GM12865 (cell line): Measurements from ENCODE around the gene SLC35E1.
"Not testable (repeated sequence)": the region's sequence is repeated elsewhere in the genome, so short reads cannot be mapped to it uniquely, and the experiment has no call there.

Experiments
- DNase-seq: peaks from one replicate; pipeline ENCODE4 v3.0.0; 2010; ENCODE audit warnings: low read depth
- H3K4me3 ChIP-seq: 2 replicates; pipeline ENCODE4 v1.5.1; 2011; ENCODE audit warnings: mild to moderate bottlenecking, low read depth, low read length, control low read depth
- TF ChIP-seq, protein P1 (sequence below): IDR thresholded peaks from 2 replicates; pipeline ENCODE4 v1.5.1; 2011; ENCODE audit warnings: low read length, control low read depth, low read depth, inconsistent platforms; ENCODE audit not compliant: insufficient read depth; ENCODE audit errors: missing control alignments

Gene SLC35E1

DNA sequence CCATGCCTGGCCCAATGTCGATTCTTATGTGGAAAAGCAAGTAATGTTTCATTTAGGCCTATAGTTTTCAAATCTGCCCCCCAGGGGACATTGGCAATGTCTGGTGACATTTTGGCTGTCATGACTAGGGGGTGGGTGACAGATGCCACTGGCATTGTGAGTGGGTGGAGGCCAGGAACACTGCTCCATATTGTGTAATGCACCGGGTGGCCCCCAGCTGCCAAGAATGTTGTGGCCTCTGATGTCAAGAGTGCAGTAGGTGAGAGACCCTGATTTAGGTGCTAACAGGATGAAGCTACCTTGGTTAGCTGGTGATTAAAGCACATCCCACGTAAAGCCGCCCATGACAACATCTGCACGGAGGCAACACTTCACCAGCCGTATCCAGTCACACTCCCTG is 65.3 kb downstream of the SLC35E1 start:
- no peak overlapping the region for H3K4me3 ChIP-seq
- TF ChIP-seq, protein P1, sequence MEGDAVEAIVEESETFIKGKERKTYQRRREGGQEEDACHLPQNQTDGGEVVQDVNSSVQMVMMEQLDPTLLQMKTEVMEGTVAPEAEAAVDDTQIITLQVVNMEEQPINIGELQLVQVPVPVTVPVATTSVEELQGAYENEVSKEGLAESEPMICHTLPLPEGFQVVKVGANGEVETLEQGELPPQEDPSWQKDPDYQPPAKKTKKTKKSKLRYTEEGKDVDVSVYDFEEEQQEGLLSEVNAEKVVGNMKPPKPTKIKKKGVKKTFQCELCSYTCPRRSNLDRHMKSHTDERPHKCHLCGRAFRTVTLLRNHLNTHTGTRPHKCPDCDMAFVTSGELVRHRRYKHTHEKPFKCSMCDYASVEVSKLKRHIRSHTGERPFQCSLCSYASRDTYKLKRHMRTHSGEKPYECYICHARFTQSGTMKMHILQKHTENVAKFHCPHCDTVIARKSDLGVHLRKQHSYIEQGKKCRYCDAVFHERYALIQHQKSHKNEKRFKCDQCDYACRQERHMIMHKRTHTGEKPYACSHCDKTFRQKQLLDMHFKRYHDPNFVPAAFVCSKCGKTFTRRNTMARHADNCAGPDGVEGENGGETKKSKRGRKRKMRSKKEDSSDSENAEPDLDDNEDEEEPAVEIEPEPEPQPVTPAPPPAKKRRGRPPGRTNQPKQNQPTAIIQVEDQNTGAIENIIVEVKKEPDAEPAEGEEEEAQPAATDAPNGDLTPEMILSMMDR, result no peak
- DNase-seq, result no peak

DNA sequence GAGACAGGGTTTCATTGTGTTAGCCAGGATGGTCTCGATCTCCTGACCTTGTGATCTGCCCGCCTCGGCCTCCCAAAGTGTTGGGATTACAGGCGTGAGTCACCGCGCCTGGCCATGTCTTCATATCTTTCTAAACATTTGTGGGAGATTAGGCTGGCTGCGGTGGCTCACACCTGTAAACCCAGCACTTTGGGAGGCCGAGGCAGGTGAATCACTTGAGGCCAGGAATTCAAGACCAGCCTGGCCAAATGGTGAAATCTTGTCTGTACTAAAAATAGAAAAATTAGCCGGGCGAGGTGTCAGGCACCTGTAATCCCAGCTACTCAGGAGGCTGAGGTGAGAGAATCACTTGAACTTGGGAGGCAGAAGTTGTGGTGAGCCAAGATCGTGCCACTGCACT is 66.1 kb downstream of the SLC35E1 start:
- H3K4me3 ChIP-seq, DNase-seq: not testable (repeated sequence)

DNA sequence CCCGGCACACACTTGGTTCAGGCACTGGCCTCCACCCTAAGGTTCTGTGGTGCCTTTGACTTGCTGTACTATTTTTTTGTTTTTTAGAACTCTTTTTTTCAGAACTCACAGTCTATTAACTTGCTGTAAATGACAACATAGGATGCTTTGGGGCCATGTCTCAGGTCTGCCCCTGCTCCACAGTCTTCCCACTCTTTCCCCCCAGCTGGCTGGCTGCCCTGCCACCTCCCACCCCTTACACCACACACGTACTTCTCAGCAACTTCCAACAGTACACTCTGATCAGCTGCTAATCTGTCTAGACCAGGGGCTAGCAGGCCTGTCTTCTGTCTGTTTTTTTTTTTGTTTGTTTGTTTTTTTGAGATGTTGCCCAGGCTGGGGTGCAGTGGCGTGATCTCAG is 67.9 kb downstream of the SLC35E1 start:
- DNase-seq, result no peak
- no peak overlapping the region for H3K4me3 ChIP-seq

More for the DNA sequence above, 67.9 kb downstream of the SLC35E1 start:
- TF ChIP-seq, protein P1, result no peak
